GM21390 (cell line): Measurements from ENCODE around the gene YY1.

Experiments
- ATAC-seq: cut with Tn5 transposase; IDR thresholded peaks from one replicate; pipeline ENCODE4 v1.9.1; 2021; ENCODE audit not compliant: unreplicated experiment

YY1 gene

GRCh38 chr14:100312877-100313400 lies 74.0 kb downstream of the YY1 start:
- ATAC-seq: no peak

DNA sequence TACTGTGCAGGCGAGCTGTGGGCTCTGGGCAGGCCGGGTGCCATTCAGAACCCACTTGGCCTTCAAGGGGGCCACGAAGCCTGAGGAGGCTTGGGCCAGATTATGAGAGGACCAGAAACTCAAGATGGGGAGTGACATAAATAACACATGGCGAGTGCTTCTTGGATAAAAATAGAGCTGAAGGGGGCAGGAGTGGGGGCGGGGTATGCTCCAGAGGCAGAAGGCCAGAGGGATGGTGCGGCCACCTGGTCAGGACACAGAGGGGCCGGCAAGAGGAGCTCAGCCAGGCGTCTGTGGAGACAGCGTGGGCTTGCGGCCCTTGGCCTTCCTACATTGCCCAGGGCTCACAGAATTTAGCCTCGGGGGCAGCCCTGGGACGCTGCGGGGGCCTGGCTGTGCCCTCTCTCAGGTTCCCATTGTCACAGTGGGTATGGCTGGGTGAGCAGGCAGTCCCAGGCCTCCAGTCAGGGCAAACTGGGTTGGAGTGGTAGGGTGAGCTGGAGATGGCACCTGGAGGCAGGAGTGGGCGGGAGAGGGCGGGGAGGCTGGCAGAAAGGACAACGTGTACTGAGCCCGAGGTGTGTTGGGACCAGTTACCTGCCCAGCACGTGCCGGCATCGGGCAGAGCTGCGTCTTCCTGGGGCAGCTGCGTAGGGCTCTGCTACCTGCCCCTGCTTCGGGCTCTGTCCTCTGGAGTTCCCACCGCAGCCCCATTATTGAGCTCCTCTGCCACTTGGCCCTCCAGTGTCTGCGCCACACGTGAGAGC lies 74.7 kb downstream of the YY1 start:
- ATAC-seq: no peak

- no peak for ATAC-seq
These were observed 75.8 kb downstream of the YY1 start for GRCh38 chr14:100314724-100315123.

DNA sequence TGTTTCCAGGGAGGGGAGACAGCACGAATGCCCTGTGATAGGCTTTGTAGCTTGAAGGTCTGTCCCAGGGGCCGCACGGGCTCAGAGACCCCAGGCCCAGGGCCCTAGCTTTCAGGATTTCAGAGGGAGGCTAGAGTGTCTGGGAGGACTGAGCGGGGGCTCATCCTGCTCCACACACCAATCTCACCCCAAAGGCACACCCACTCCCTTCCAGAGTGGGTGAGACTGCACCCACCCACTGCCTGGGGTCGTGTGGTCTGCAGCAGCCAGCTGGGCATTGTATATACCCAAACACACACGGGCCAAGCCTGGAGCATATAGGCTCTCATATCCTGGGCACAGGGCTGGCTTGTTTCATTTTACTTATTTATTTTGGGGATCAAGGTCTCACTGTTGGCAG lies 78.4 kb downstream of the YY1 start:
- ATAC-seq: no peak

GRCh38 chr14:100317912-100318808 lies 79.2 kb downstream of the YY1 start:
- peak; percentile 92 for ATAC-seq

- no peak for ATAC-seq
These were observed 81.4 kb downstream of the YY1 start for GRCh38 chr14:100320157-100320856.

- no peak for ATAC-seq
These were observed 82.7 kb downstream of the YY1 start for GRCh38 chr14:100321473-100322137.

DNA sequence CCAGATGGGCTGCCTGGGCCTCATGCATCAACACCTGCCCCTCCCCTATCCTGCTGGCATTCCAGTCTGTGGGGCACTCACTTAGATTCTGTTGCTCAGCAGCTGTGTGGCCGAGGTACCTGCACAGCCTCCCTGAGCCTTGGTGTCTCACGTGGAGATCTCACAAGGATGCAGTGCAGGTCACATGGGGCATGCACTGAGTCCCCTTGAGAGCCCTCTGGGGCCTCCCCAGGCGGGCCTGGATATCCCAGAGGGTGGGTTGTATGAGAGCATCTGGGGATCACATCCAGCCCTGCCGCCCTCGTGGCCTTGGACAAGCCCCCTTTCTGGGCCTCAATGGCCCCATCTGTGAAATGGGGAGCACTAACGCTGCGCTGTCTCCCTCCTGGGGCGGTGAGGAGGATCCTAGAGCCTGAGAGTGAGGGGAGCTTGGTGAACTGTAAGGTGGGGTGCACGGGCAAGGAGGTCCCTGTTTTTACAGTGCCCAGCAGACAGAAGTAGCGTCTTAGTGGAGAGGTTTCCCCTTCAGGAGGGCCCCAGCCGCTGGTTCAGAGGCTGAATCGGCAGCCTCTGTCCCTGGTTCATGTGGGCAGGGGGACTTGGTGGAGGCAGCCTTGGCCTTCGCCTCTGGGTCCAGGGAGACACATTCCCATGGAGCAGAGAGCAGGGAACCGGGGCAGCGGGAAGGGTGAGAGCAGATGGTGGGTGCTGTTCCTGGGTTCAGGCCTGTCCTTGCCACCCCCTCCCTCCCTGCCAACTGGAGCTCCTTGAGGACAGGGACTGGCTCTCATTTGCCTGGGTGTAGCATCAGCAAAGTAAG lies 83.4 kb downstream of the YY1 start:
- no peak for ATAC-seq

DNA sequence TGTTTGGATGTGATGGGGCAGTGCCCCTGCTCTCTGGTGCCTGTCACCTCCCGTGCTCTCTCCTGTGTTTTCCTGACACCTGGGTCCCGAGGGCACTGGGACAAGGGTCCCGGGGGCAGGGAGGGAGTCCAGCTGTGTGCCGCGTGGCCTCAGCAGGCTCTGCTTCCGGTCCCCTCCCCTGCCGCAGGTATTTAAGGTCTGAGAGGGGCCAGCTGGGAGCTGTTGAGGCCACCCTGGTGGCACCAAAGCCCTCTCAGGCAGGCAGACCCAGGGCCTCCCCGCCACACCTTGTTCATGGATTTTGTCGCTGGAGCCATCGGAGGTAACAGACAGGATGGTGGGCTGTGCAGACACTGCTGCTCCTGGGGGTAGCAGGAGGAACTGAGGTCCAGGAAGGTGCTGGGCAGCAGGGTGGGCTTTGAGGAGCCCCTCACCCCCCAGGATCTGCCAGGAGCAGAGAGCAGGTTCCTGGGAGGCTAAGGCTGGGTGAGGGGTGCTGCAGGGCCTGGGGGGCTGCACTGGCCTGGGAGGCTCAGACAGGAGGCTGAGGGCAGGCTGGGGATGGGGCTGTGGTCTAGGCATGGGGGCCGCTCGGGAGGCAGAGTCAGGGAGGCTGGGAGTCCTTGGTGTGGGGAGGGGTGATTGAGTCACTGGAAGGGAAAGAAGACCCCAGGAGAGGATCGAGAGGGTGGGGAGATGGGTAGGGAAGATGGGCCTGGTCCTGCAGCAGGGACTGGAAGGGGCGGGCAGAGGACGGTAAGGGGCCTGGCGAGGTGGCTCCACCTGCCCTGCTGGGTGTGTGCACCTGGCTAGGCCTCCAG lies 84.4 kb downstream of the YY1 start, which contains the start of gene SLC25A47:
SLC25A47 (plus strand) TSS at position 219 of the 821 bp plus-strand sequence; CDS start at position 295, 76 bp downstream.
- no peak for ATAC-seq

GRCh38 chr14:100323942-100324307 lies 85.0 kb downstream of the YY1 start:
- no peak for ATAC-seq

GRCh38 chr14:100325231-100325632 lies 86.3 kb downstream of the YY1 start:
- ATAC-seq: no peak

DNA sequence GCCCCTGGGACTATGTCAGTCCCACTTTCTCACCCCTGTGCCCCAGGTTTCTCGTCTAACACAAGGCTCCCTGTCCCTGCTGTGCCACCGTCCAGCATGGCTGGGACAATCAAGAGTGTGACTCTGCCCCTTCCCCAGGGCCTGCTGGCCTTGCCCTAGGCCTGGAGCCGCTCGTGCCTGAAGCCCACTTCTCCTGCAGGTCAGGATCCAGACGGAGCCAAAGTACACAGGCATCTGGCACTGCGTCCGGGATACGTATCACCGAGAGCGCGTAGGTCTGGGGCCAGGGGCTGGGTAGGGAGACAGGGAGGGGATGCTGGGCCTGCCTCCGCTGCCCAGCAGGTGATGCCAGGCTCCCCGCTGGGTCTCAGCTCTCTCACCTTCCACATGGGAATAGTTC lies 87.0 kb downstream of the YY1 start:
- no peak for ATAC-seq

DNA sequence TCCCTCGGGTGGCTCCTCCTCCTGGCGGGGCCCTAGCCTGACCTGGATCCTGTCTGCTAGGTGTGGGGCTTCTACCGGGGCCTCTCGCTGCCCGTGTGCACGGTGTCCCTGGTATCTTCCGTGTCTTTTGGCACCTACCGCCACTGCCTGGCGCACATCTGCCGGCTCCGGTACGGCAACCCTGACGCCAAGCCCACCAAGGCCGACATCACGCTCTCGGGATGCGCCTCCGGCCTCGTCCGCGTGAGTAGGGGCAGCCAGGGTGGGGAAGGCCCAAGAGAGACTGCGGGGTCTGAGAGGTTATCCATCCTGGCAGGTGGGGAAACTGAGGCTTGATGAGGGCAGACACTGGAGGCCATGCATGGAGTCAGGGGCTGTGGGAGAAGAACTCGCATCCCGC lies 88.2 kb downstream of the YY1 start:
- ATAC-seq: no peak

DNA sequence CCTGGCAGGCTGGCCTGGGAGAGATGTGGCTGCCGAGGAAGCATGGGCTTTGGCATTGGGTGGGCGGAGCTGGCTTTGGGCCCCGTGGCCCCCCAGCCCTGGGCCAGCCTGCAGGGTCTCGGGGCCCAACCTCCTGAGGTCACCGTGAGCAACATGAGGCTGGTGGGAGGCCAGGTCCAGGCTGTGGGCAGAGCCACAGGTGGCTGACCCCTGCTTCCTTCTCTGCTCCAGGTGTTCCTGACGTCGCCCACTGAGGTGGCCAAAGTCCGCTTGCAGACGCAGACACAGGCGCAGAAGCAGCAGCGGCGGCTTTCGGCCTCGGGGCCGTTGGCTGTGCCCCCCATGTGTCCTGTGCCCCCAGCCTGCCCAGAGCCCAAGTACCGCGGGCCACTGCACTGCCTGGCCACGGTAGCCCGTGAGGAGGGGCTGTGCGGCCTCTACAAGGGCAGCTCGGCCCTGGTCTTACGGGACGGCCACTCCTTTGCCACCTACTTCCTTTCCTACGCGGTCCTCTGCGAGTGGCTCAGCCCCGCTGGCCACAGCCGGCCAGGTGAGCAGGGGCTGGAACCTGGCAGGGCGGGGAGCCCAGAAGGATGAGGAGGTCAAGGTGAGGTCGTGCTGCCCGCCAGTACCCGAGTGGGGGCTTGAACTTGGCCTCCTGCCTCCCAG lies 89.7 kb downstream of the YY1 start:
- ATAC-seq: no peak

GRCh38 chr14:100329233-100330006 lies 90.5 kb downstream of the YY1 start:
- ATAC-seq: no peak

DNA sequence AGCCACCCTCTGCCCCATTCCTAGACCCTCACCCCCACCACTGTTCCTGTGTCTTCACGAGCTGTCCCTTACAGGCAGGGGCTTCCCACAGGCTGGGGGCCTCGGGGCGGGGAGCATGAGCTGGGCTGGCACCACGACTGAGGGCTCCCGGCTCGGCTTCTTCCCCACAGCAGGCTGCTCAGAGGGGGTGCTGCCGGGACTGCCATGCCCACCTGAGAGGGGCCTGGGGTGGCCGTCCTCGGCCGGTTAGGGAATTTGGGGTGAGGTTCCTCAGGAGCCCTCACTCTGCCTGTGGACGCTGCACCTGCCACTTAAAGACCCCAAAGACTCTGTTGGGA lies 91.0 kb downstream of the YY1 start:
- ATAC-seq: no peak

- ATAC-seq: no peak
These were observed 91.5 kb downstream of the YY1 start for GRCh38 chr14:100330388-100330931.
